Activated CD8-positive, alpha-beta memory T cell treated with anti-CD3 and anti-CD28 coated beads for 24 hours (primary cell): ENCODE measurements around the gene OTOL1.

Experiments
- DNase-seq: peaks from one replicate; pipeline ENCODE4 v3.0.0-alpha.2; 2020

The OTOL1 gene

DNA sequence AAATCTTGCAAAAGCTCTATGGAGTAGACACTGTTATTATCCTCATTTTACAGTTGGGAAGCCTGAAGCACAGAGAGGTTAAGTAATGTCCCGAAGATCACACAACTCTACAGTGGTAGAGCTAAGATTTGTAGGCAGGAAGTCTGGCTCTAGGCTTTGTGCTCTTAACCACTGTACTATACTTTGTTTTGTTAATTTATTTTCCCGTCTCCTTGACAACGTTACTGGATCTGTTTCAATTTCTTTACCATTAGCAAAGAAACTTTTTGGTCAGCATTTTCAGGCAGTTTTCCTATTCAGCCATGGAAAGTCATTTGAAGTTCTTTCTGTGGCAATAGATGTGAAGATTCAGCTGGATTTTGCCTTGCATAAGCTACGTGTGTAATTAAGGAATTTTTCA is 51.7 kb downstream of the OTOL1 start:
- no peak for DNase-seq

DNA sequence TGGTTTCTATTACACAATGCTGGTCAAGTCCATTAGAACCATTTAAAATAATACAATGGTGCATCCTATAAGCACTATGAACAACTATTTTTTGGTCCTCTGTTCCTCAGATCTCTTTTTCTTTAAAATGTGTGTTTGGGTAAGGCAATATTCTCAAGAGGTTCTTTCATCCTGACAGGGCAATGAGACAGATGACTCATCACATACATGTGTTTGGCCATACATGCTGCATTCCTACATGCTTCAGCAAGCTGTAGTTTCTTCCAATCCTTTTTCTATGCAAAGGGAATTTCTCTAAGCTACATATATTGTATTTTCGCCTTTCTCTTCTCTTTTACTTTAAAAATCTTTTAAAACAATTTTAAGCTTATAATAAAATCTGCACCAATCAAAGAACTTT is 52.7 kb downstream of the OTOL1 start:
- DNase-seq, result no peak

DNA sequence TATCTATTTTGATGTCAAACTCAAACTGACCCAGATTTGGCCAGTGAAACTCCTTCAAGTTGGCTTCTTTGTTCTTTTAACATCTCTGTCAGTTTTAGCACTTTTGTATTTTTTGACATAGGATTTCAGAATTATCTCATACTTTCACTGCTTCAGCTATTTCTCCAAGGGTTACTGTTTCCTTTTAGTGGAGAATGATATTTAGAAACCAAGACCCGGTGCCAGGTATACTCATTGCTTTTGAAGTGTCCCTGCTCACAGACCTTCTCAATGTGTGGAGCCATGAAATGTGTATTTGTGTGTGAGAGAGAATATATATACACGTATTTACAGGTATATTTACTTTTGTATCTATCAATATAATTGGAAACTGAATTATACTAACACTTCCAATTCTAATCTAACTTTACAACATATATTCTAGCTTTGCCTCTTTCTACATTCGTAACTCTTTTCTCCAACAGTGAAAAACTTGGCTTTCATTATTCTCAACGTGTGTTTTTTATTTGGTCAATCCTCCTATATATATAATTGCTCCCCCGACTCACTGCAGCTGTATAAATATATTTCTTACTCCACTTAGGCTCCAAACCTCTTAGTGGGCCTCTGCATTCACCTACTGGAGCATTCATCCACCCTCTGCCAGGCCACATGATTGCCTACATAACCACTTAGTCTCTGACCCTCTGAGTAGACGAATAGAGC is 54.0 kb downstream of the OTOL1 start:
- DNase-seq, result no peak

DNA sequence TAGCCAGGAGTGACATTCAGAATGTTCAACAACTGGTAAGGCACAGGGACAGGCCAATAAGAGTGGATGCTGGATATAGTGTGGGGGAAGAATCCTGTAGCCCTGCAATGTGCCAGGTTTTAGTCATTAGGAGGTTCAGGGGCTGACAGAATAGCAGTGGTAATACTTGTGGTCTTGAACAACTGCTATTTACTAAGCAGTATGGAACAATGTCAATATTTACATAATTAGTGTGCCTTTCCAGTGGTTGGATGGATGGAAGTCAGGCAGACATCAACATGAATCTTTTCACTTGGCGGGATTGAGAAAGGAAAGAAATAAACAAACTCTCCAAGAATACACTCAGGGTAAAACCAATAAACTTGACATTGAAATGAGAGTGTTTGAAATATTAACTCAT is 55.1 kb downstream of the OTOL1 start:
- DNase-seq, result no peak

DNA sequence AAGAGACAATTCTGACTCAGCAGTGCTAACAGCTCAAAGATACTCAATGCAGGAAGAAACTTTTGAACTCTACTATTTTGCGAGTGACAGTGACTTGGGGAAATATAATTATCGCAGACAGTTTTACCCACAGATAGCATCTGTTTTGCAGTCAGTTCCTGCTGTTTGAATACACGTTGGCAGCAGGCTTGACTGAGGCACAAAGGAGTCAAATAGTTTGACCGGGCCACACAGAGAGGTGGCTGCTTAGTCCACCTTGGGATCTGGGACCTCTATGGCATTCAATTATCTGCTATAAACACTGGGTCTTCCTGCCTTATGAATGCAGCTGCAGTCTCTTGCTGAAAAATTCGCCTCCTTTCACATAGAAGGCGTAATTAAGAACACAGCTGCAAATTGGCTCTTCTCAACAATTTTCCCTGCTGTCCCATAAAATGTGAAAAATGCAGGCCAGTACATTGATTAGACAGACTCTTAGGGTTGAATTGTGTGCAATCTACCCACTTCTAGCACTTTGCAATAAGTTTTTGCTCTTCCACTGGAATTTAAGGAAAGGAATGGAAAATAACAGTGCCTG is 56.5 kb downstream of the OTOL1 start:
- no peak for DNase-seq
